Memory B cell (primary cell): ENCODE results near the gene PALLD.

Experiments used
- ATAC-seq: fragments of 150-1000 bp; cut with Tn5 transposase; 2 replicates; pipeline ENCODE4 v1.10.0; 2021; ENCODE audit warnings: low read depth, mild to moderate bottlenecking, moderate library complexity
- DNase-seq, 2 donors: peaks; one replicate each; pipeline ENCODE4 v3.0.0; 2022; ENCODE audit warnings: low spot score in 2 of 2
- H3K27ac Mint-ChIP-seq: one replicate; pipeline ENCODE4 v1.8.0; 2022; ENCODE audit warnings: mild to moderate bottlenecking, moderate library complexity, mixed read lengths
- H3K27me3 Mint-ChIP-seq: one replicate; pipeline ENCODE4 v1.8.0; 2022; ENCODE audit warnings: mixed read lengths
- H3K36me3 Mint-ChIP-seq: one replicate; pipeline ENCODE4 v1.8.0; 2022; ENCODE audit warnings: mild to moderate bottlenecking, mixed read lengths
- H3K4me1 Mint-ChIP-seq: one replicate; pipeline ENCODE4 v1.8.0; 2022; ENCODE audit warnings: mixed read lengths
- H3K4me3 Mint-ChIP-seq: one replicate; pipeline ENCODE4 v1.8.0; 2022; ENCODE audit warnings: mild to moderate bottlenecking, moderate library complexity, mixed read lengths
- H3K9me3 Mint-ChIP-seq: one replicate; pipeline ENCODE4 v1.8.0; 2022; ENCODE audit warnings: mixed read lengths

Gene PALLD

GRCh38 chr4:168541266-168541953 is 44.6 kb downstream of the PALLD start:
- Mint-ChIP-seq H3K27ac (no peak overlapping the region), H3K4me3 (no peak overlapping the region)
- no peak for DNase-seq

GRCh38 chr4:168549143-168549542 is 52.3 kb downstream of the PALLD start:
- Mint-ChIP-seq H3K27ac (no peak overlapping the region), H3K9me3 (no peaks in the 10 kb centered on the region), H3K4me1 (no peaks in the 10 kb centered on the region), H3K36me3 (no peaks in the 10 kb centered on the region), H3K4me3 (no peak overlapping the region), H3K27me3 (peaks cover 7% of the 10 kb centered on the region)
- ATAC-seq = no peak
- no peak for DNase-seq

More at GRCh38 chr4:168541266-168541953, 44.6 kb downstream of the PALLD start:
- Mint-ChIP-seq H3K9me3 (no peaks in the 10 kb centered on the region), H3K27me3 (peaks cover 9% of the 10 kb centered on the region), H3K4me1 (no peaks in the 10 kb centered on the region), H3K36me3 (no peaks in the 10 kb centered on the region)
- ATAC-seq = no peak

GRCh38 chr4:168550064-168550766 is 53.4 kb downstream of the PALLD start:
- no peaks in the 10 kb centered on the region for H3K36me3 Mint-ChIP-seq
- H3K27me3 Mint-ChIP-seq = peaks cover 7% of the 10 kb centered on the region
- no peaks in the 10 kb centered on the region for H3K4me1 Mint-ChIP-seq
- no peak for ATAC-seq
- no peak overlapping the region for H3K27ac Mint-ChIP-seq
- no peak overlapping the region for H3K4me3 Mint-ChIP-seq
- H3K9me3 Mint-ChIP-seq = no peaks in the 10 kb centered on the region
- no peak for DNase-seq

- no peaks in the 10 kb centered on the region for H3K9me3 Mint-ChIP-seq
- H3K4me3 Mint-ChIP-seq = no peak overlapping the region
- no peaks in the 10 kb centered on the region for H3K36me3 Mint-ChIP-seq
- H3K27me3 Mint-ChIP-seq = peaks cover 4% of the 10 kb centered on the region
- no peak for DNase-seq
- H3K4me1 Mint-ChIP-seq = no peaks in the 10 kb centered on the region
- no peak for ATAC-seq
- no peak overlapping the region for H3K27ac Mint-ChIP-seq
These were observed 54.4 kb downstream of the PALLD start for GRCh38 chr4:168551211-168551610.

- Mint-ChIP-seq H3K4me3 (no peak overlapping the region), H3K4me1 (no peaks in the 10 kb centered on the region), H3K27me3 (peaks cover 4% of the 10 kb centered on the region), H3K36me3 (no peaks in the 10 kb centered on the region), H3K27ac (no peak overlapping the region), H3K9me3 (no peaks in the 10 kb centered on the region)
- no peak for ATAC-seq
- DNase-seq = no peak
These were observed 55.3 kb downstream of the PALLD start for GRCh38 chr4:168551945-168552695.

GRCh38 chr4:168553714-168554370 is 57.0 kb downstream of the PALLD start:
- H3K4me1 Mint-ChIP-seq = no peaks in the 10 kb centered on the region
- no peak for ATAC-seq
- no peaks in the 10 kb centered on the region for H3K36me3 Mint-ChIP-seq
- no peaks in the 10 kb centered on the region for H3K9me3 Mint-ChIP-seq
- peaks cover 12% of the 10 kb centered on the region for H3K27me3 Mint-ChIP-seq
- H3K27ac Mint-ChIP-seq = no peak overlapping the region
- H3K4me3 Mint-ChIP-seq = no peak overlapping the region
- no peak for DNase-seq

GRCh38 chr4:168555437-168555836 is 58.6 kb downstream of the PALLD start:
- no peaks in the 10 kb centered on the region for H3K36me3 Mint-ChIP-seq
- H3K27me3 Mint-ChIP-seq = peaks cover 13% of the 10 kb centered on the region
- no peak overlapping the region for H3K4me3 Mint-ChIP-seq
- H3K9me3 Mint-ChIP-seq = no peaks in the 10 kb centered on the region
- DNase-seq = no peak
- no peak overlapping the region for H3K27ac Mint-ChIP-seq
- H3K4me1 Mint-ChIP-seq = no peaks in the 10 kb centered on the region
- ATAC-seq = no peak

- Mint-ChIP-seq H3K27ac (no peak overlapping the region), H3K9me3 (no peaks in the 10 kb centered on the region), H3K4me3 (no peak overlapping the region), H3K36me3 (no peaks in the 10 kb centered on the region), H3K27me3 (peaks cover 13% of the 10 kb centered on the region), H3K4me1 (no peaks in the 10 kb centered on the region)
- no peak for DNase-seq
- no peak for ATAC-seq
These were observed 60.8 kb downstream of the PALLD start for GRCh38 chr4:168557658-168558057.

- DNase-seq = no peak
- Mint-ChIP-seq H3K27me3 (peaks cover 14% of the 10 kb centered on the region), H3K9me3 (no peaks in the 10 kb centered on the region), H3K27ac (no peak overlapping the region), H3K4me1 (no peaks in the 10 kb centered on the region), H3K36me3 (no peaks in the 10 kb centered on the region), H3K4me3 (no peak overlapping the region)
- no peak for ATAC-seq
These were observed 61.7 kb downstream of the PALLD start for GRCh38 chr4:168558599-168558998.

- no peaks in the 10 kb centered on the region for H3K9me3 Mint-ChIP-seq
- H3K27ac Mint-ChIP-seq = no peak overlapping the region
- no peaks in the 10 kb centered on the region for H3K4me1 Mint-ChIP-seq
- no peak overlapping the region for H3K4me3 Mint-ChIP-seq
- H3K27me3 Mint-ChIP-seq = peaks cover 17% of the 10 kb centered on the region
- no peak for DNase-seq
- no peaks in the 10 kb centered on the region for H3K36me3 Mint-ChIP-seq
- no peak for ATAC-seq
These were observed 63.6 kb downstream of the PALLD start for GRCh38 chr4:168560184-168561180.

- H3K36me3 Mint-ChIP-seq = no peaks in the 10 kb centered on the region
- no peaks in the 10 kb centered on the region for H3K9me3 Mint-ChIP-seq
- H3K4me3 Mint-ChIP-seq = no peak overlapping the region
- no peak for ATAC-seq
- DNase-seq = no peak
- H3K27ac Mint-ChIP-seq = no peak overlapping the region
- H3K27me3 Mint-ChIP-seq = peaks cover 17% of the 10 kb centered on the region
- no peaks in the 10 kb centered on the region for H3K4me1 Mint-ChIP-seq
These were observed 65.3 kb downstream of the PALLD start for GRCh38 chr4:168562041-168562571.

GRCh38 chr4:168564023-168564422 is 67.2 kb downstream of the PALLD start:
- DNase-seq = no peak
- Mint-ChIP-seq H3K4me1 (no peaks in the 10 kb centered on the region), H3K27ac (no peak overlapping the region), H3K27me3 (peaks cover 9% of the 10 kb centered on the region), H3K4me3 (no peak overlapping the region), H3K36me3 (no peaks in the 10 kb centered on the region), H3K9me3 (no peaks in the 10 kb centered on the region)
- ATAC-seq = no peak

- no peak overlapping the region for H3K4me3 Mint-ChIP-seq
- no peaks in the 10 kb centered on the region for H3K9me3 Mint-ChIP-seq
- H3K36me3 Mint-ChIP-seq = no peaks in the 10 kb centered on the region
- ATAC-seq = no peak
- no peaks in the 10 kb centered on the region for H3K4me1 Mint-ChIP-seq
- DNase-seq = no peak
- H3K27me3 Mint-ChIP-seq = peaks cover 8% of the 10 kb centered on the region
- no peak overlapping the region for H3K27ac Mint-ChIP-seq
These were observed 68.3 kb downstream of the PALLD start for GRCh38 chr4:168565130-168565529.
